Gastroesophageal sphincter (tissue), 3 donors: ENCODE measurements around the gene NCOA4.

Experiments used
- EP300 ChIP-seq: sonication (generic); formaldehyde crosslinking; IDR thresholded peaks from one replicate; pipeline ENCODE4 v1.6.1; 2017; ENCODE audit warnings: antibody characterized with exemption, mild to moderate bottlenecking
- POLR2AphosphoS5 ChIP-seq: sonication (generic); formaldehyde crosslinking; IDR thresholded peaks from one replicate; pipeline ENCODE4 v1.6.1; 2017; ENCODE audit warnings: antibody characterized with exemption
- TF ChIP-seq, protein P1 (sequence below), 4 experiments: fragments of 200-600 bp in 2 of 4; fragments of 450-650 bp in 2 of 4; sonication (generic) in 1 of 4; IDR thresholded peaks; one replicate each; pipeline ENCODE4 v1.5.1; 2017 to 2019; ENCODE audit warnings: antibody characterized with exemption in 4 of 4, mild to moderate bottlenecking in 2 of 4, moderate library complexity in 2 of 4

DNA sequence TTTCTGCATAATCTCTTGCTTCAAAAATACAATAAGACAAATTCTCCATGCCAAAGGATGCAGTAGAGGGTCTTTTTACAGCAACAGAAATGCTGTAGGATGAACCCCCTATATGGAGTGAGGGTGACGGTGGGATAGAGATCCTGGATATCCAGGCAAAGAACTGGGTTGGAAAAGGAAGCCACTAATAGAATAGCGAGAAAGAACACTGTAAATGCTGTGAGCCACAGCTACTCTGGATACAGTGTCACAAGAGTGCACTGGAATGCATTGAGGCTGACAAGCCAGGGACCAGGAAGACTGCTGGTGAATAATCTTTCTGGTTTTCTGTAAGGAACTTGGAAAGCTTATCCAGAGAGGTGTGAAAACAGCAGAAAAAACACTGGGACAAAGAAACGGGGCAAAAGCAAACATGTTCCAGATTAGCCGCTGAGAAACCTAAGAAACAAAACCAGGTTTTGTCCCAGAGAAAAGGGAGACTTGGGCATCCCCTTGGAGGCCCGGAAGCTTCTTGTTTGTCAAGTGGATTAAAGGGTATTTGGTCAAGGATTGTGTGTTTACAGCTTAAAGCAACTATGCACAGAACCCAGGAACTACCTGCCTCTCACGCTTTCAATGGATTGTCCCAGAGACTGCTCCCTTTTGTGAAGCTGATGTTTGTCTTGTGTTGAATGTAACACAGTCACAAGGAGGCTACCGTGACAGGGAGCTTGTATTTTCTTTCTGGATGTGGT, 21.8 kb upstream of the NCOA4 start:
- TF ChIP-seq, protein P1, sequence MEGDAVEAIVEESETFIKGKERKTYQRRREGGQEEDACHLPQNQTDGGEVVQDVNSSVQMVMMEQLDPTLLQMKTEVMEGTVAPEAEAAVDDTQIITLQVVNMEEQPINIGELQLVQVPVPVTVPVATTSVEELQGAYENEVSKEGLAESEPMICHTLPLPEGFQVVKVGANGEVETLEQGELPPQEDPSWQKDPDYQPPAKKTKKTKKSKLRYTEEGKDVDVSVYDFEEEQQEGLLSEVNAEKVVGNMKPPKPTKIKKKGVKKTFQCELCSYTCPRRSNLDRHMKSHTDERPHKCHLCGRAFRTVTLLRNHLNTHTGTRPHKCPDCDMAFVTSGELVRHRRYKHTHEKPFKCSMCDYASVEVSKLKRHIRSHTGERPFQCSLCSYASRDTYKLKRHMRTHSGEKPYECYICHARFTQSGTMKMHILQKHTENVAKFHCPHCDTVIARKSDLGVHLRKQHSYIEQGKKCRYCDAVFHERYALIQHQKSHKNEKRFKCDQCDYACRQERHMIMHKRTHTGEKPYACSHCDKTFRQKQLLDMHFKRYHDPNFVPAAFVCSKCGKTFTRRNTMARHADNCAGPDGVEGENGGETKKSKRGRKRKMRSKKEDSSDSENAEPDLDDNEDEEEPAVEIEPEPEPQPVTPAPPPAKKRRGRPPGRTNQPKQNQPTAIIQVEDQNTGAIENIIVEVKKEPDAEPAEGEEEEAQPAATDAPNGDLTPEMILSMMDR (IDR thresholded peaks at IDR 0.05), result no peak
- TF ChIP-seq EP300, result no peak
- no peak for TF ChIP-seq POLR2AphosphoS5
